AG04449 (cell line): Measurements from ENCODE around the gene SH3PXD2B.

Experiments
- CTCF ChIA-PET: fragments of 350-600 bp; formaldehyde crosslinking; extraction: SDS; loops from one replicate; lab custom pipeline; 2021; ENCODE audit warnings: antibody characterized with exemption; lab: Yijun Ruan, JAX
- POLR2A ChIA-PET: fragments of 400-600, 350-600 bp; formaldehyde crosslinking; extraction: SDS; loops from one replicate; lab custom pipeline; 2020; ENCODE audit warnings: antibody characterized with exemption, inconsistent platforms; lab: Yijun Ruan, JAX
- DNase-seq: peaks from one replicate; pipeline ENCODE4 v3.0.0-alpha.2; 2010; ENCODE audit warnings: low read depth, low spot score
- H3K4me3 ChIP-seq: 2 replicates; pipeline ENCODE4 v1.5.1; 2011; ENCODE audit warnings: low read depth, mild to moderate bottlenecking, control low read depth, low read length
- CTCF ChIP-seq: IDR thresholded peaks from one replicate; pipeline ENCODE4 v1.5.1; 2011; ENCODE audit warnings: mild to moderate bottlenecking, moderate library complexity, low read length, control low read depth, inconsistent platforms; ENCODE audit not compliant: insufficient read depth; ENCODE audit errors: missing control alignments

The SH3PXD2B gene

GRCh38 chr5:172438319-172438668, 16.0 kb downstream of the SH3PXD2B start:
- DNase-seq = no peak
- H3K4me3 ChIP-seq = no peak overlapping the region
- TF ChIP-seq CTCF = no peak
- POLR2A ChIA-PET = no interaction called here
- CTCF ChIA-PET = interaction anchor here (0.6 to 6.7 kb wide), 3 partner anchors 8 to 192 kb away, joined by 3 to 112 read pairs (median 13); partner anchors contain the start of gene SH3PXD2B

DNA sequence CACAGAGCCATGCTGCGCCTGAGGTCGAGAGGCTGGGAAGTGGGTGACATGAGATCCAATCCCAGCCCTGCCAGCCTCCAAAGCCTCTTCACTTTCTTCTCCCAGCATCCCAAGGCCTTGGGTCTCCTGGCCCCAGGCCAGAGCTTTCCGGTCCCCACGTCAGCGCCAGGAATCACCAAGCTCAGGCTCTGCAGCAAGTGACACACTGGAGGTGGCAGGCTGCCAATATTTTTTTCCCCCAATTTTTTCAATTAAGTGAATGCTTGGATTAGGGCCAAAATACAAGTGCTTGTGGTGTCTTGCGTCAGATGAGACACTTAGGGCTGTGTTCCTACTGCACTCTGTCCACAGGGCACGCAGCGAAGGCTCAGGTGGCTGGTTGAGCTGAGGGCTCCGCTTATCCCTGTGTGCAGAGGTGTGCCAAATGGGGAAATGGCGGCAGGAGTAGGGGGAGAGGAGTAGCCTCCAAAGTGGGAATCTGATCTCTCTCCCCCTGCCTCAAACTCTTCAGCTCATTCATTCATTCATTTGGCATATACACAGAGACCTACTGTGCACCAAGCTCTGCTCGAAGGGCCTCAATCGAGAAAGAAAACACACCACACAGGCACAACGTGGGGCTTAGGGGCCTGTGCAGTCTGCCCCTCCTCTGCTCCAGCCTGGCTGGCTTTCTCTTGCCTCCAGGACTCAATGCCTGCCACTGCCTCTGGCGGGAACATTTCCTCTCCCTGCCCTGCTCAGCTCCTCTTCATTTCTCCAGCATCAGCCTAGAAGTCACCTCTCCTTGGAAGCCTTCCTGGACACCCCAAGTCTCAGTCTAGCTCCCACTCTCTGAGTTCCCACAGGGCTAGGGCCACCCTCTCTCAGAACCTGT, 16.6 kb downstream of the SH3PXD2B start:
- ChIA-PET CTCF (interaction anchor here (1.3 to 6.7 kb wide), 4 partner anchors 9 to 20 kb away, joined by 3 to 112 read pairs (median 10); partner anchors contain the start of gene SH3PXD2B), POLR2A (no interaction called here)
- TF ChIP-seq CTCF = no peak
- no peak overlapping the region for H3K4me3 ChIP-seq
- peak; percentile 64 for DNase-seq

DNA sequence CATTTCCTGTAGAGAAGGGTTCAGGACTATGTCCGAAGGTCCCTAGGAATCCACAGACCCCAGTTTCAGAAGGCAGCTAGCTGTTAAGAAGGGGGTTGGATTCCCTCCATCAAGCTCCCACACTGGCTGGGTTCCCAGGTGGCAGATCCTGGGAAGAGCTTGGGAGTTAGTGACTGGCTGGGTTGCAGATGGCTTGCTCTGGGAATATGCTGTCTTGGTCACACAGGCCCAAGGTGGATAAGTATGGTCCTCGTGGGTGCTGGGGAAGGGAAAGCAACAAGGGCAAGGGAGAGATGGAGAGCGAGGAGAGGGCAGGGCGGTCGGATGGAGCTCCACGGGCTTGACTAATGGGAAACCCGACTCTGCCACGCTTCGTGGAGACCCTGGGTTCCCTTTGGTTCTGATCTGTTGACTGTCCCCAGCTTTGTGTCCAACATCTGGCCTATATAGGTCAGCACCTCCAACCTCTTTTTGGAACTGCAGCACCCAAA, 17.4 kb downstream of the SH3PXD2B start:
- ChIA-PET POLR2A (no interaction called here), CTCF (interaction anchor here (1.3 to 6.7 kb wide), 4 partner anchors 10 to 19 kb away, joined by 3 to 112 read pairs (median 10); partner anchors contain the start of gene SH3PXD2B)
- no peak for DNase-seq
- no peak for TF ChIP-seq CTCF
- H3K4me3 ChIP-seq = no peak overlapping the region

- no peak for TF ChIP-seq CTCF
- ChIA-PET CTCF (interaction anchor here (1.3 to 6.7 kb wide), 4 partner anchors 10 to 18 kb away, joined by 3 to 112 read pairs (median 10); partner anchors contain the start of gene SH3PXD2B), POLR2A (interaction anchor here (1.0 kb wide), 1 partner anchor 8 kb away, joined by 3 read pairs; no protein-coding TSS in a partner anchor)
- no peak overlapping the region for H3K4me3 ChIP-seq
- DNase-seq = no peak
These were observed 18.0 kb downstream of the SH3PXD2B start for GRCh38 chr5:172436078-172436878.

GRCh38 chr5:172435362-172436077, 18.8 kb downstream of the SH3PXD2B start:
- no peak for TF ChIP-seq CTCF
- ChIA-PET CTCF (interaction anchor here (1.0 to 6.7 kb wide), 5 partner anchors 8 to 38 kb away, joined by 3 to 112 read pairs (median 6); partner anchors contain the start of gene SH3PXD2B), POLR2A (interaction anchor here (0.6 to 1.0 kb wide), 2 partner anchors 9 to 450 kb away, joined by 3 read pairs; no protein-coding TSS in a partner anchor)
- no peak for DNase-seq
- H3K4me3 ChIP-seq = no peak overlapping the region
